Hepatocyte (in vitro differentiated cells): ENCODE results near the gene TBCD. TPM values are rescaled to one million over a fixed set of nuclear protein-coding genes. Genes with fewer than 3 reads are reported as not detected.

Experiments used
- DNase-seq: peaks from one replicate; pipeline ENCODE4 v3.0.0-alpha.2; 2016; ENCODE audit warnings: low spot score
- H2AFZ ChIP-seq: fragments of 200-600 bp; sonication (generic); 2 replicates; pipeline ENCODE4 v1.6.0; 2016; ENCODE audit warnings: antibody characterized with exemption, mild to moderate bottlenecking
- H3K27ac ChIP-seq: fragments of 200-600 bp; sonication (generic); 2 replicates; pipeline ENCODE4 v1.5.1; 2016; ENCODE audit warnings: mild to moderate bottlenecking
- H3K27me3 ChIP-seq: fragments of 200-600 bp; sonication (generic); 2 replicates; pipeline ENCODE4 v1.6.1; 2016
- H3K36me3 ChIP-seq: fragments of 200-600 bp; sonication (generic); replicated peaks from 2 replicates; pipeline ENCODE4 v1.5.1; 2016; ENCODE audit warnings: low read depth; ENCODE audit not compliant: insufficient read depth
- H3K4me1 ChIP-seq: fragments of 200-600 bp; sonication (generic); 2 replicates; pipeline ENCODE4 v1.5.1; 2016; ENCODE audit warnings: mild to moderate bottlenecking, moderate library complexity; ENCODE audit not compliant: insufficient read depth
- H3K4me2 ChIP-seq: fragments of 200-600 bp; sonication (generic); 2 replicates; pipeline ENCODE4 v1.6.0; 2016
- H3K4me3 ChIP-seq: fragments of 200-600 bp; sonication (generic); 2 replicates; pipeline ENCODE4 v1.5.1; 2016; ENCODE audit warnings: mild to moderate bottlenecking
- H3K79me2 ChIP-seq: fragments of 200-600 bp; sonication (generic); 2 replicates; pipeline ENCODE4 v1.6.0; 2017; ENCODE audit warnings: mild to moderate bottlenecking
- H3K9me2 ChIP-seq: fragments of 200-600 bp; sonication (generic); replicated peaks from 2 replicates; pipeline ENCODE4 v1.6.0; 2017; ENCODE audit warnings: mild to moderate bottlenecking; ENCODE audit not compliant: insufficient read depth
- H3K9me3 ChIP-seq: fragments of 200-600 bp; sonication (generic); 2 replicates; pipeline ENCODE4 v1.5.1; 2016; ENCODE audit warnings: low read depth, mild to moderate bottlenecking
- H4K20me1 ChIP-seq: fragments of 200-600 bp; sonication (generic); 2 replicates; pipeline ENCODE4 v1.6.0; 2016; ENCODE audit warnings: mild to moderate bottlenecking; ENCODE audit not compliant: insufficient read depth, poor library complexity, severe bottlenecking
- CTCF ChIP-seq: fragments of 200-600 bp; sonication (generic); IDR thresholded peaks from 2 replicates; pipeline ENCODE4 v1.5.1; 2016; ENCODE audit warnings: antibody characterized with exemption, mild to moderate bottlenecking; ENCODE audit not compliant: poor library complexity
- EZH2 ChIP-seq: fragments of 200-600 bp; sonication (generic); IDR thresholded peaks from 2 replicates; pipeline ENCODE4 v1.6.1; 2016; ENCODE audit warnings: antibody characterized with exemption, mild to moderate bottlenecking, borderline replicate concordance
- EZH2phosphoT487 ChIP-seq: fragments of 200-600 bp; sonication (generic); IDR thresholded peaks from one replicate; pipeline ENCODE4 v1.6.1; 2018; ENCODE audit warnings: antibody characterized with exemption, mild to moderate bottlenecking, low read depth, moderate library complexity; ENCODE audit not compliant: unreplicated experiment, severe bottlenecking
- WGBS: methylation state at CpG from one replicate; pipeline ENCODE4 v1.1.6; 2016; ENCODE audit warnings: low lambda C conversion rate; ENCODE audit errors: missing lambda C conversion rate; 5-methylcytosine and 5-hydroxymethylcytosine counted together
- polyA plus RNA-seq: library from polyadenylated mRNA; unstranded; fragments of >200 nt; fragmentation: Nextera tagmentation; extraction: Ambion mirVana; gene quantifications from 2 replicates; pipeline ENCODE4 v1.2.1, GENCODE V29; 2016
- total RNA-seq: library from RNA; depleted of rRNA; stranded (reverse); fragments of >200 nt; gene quantifications from 2 replicates; pipeline ENCODE4 v1.2.3, GENCODE V29; 2014

TBCD gene
- total and polyA plus RNA-seq, 2 experiments from 2014 or later = 24.5 to 41.5 TPM

- Histone ChIP-seq H3K27ac (no peak overlapping the region), H3K79me2 (peaks cover 10% of the 10 kb centered on the region), H3K9me3 (no peaks in the 10 kb centered on the region), H3K4me1 (peaks cover 8% of the 10 kb centered on the region), H3K36me3 (no peaks in the 10 kb centered on the region), H3K27me3 (no peaks in the 10 kb centered on the region), H3K9me2 (no peaks in the 10 kb centered on the region), H2AFZ (no peak overlapping the region), H3K4me3 (no peak overlapping the region), H3K4me2 (no peak overlapping the region), H4K20me1 (peaks cover 9% of the 10 kb centered on the region)
- no peak for TF ChIP-seq EZH2phosphoT487
- no peak for TF ChIP-seq CTCF
- TF ChIP-seq EZH2 = no peak
- 98% methylated on average over 16 of the region's 16 CpGs for WGBS
- DNase-seq = no peak
Measured at GRCh38 chr17:82748756-82749155, 3.1 kb upstream of the TBCD start.

- Histone ChIP-seq H3K9me3 (no peaks in the 10 kb centered on the region), H4K20me1 (peaks cover 9% of the 10 kb centered on the region), H3K9me2 (no peaks in the 10 kb centered on the region), H3K27ac (no peak overlapping the region), H3K4me1 (peaks cover 8% of the 10 kb centered on the region), H3K36me3 (no peaks in the 10 kb centered on the region), H3K4me3 (no peak overlapping the region), H3K4me2 (peak overlapping the region; percentile 98), H3K79me2 (peaks cover 26% of the 10 kb centered on the region), H2AFZ (no peak overlapping the region), H3K27me3 (no peaks in the 10 kb centered on the region)
- 53% methylated on average over 27 of the region's 40 CpGs for WGBS
- TF ChIP-seq CTCF = no peak
- no peak for TF ChIP-seq EZH2phosphoT487
- TF ChIP-seq EZH2 = no peak
- no peak for DNase-seq
Measured at GRCh38 chr17:82750241-82750908, 1.5 kb upstream of the TBCD start.

GRCh38 chr17:82751171-82751570, 694 bp upstream of the TBCD start:
- TF ChIP-seq CTCF = no peak
- no peak for TF ChIP-seq EZH2phosphoT487
- no peak for TF ChIP-seq EZH2

More at GRCh38 chr17:82751171-82751570, 694 bp upstream of the TBCD start:
- Histone ChIP-seq H3K4me3 (peak overlapping the region; percentile 94), H3K79me2 (peaks cover 34% of the 10 kb centered on the region), H3K27ac (peak overlapping the region; percentile 71), H4K20me1 (peaks cover 9% of the 10 kb centered on the region), H3K4me2 (peak overlapping the region; percentile 98), H3K36me3 (no peaks in the 10 kb centered on the region), H3K9me2 (no peaks in the 10 kb centered on the region), H2AFZ (peak overlapping the region; percentile 96), H3K9me3 (no peaks in the 10 kb centered on the region), H3K27me3 (no peaks in the 10 kb centered on the region), H3K4me1 (peaks cover 8% of the 10 kb centered on the region)
- under 1% methylated on average over 40 of the region's 56 CpGs for WGBS
- no peak for DNase-seq
